HG02840 (cell line): ENCODE data around the gene ZNF48.

Source experiments
- ATAC-seq: cut with Tn5 transposase; IDR thresholded peaks from one replicate; pipeline ENCODE4 v1.9.1; 2021; ENCODE audit warnings: mild to moderate bottlenecking, moderate library complexity, moderate number of reproducible peaks; ENCODE audit not compliant: unreplicated experiment, low FRiP score

ZNF48 gene

DNA sequence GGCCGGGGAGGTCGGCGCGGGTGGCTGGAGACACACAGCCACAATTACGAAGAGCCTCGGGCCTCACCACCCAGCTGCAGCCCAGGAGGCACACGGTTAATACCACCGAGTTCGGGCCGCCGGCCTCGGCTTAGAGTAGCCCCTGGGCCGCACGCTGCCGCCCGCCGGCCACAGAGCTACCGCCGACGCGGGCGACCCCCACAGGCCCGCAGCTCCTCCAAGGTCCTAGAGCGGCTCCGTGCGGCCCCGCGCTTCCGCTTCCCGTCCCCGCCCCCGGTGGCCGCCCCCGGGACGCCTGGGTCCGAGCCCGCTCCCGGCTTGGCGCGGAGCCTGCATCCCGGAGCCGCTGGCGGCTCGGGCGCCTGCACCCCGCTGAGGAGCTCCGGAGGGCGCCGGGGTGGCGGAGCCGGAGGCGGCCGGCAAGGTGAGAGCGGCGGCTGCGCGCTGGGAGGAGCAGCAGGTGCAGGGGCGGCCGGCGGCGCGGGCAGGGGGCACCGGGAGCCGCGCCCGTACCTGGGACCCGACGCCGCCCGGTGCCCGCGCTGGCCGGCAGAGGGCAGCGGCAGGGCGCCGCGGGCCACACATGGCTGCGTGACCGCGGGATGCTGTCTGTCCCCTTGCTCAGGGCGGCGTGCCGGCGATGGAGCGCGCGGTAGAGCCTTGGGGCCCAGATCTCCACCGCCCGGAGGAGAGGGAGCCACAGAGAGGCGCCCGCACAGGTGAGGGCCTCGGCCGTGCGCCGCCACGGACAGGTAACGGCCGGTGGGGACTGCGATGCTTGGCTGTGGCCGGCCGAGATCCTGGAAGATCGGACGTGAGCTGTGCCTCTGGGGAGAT is at the start of gene ZNF48:
TSS of gene ZNF48 (plus strand) at position 266 of the 837 bp plus-strand sequence. CDS start at position 641, 375 bp downstream.
- ATAC-seq: peak; percentile 77

DNA sequence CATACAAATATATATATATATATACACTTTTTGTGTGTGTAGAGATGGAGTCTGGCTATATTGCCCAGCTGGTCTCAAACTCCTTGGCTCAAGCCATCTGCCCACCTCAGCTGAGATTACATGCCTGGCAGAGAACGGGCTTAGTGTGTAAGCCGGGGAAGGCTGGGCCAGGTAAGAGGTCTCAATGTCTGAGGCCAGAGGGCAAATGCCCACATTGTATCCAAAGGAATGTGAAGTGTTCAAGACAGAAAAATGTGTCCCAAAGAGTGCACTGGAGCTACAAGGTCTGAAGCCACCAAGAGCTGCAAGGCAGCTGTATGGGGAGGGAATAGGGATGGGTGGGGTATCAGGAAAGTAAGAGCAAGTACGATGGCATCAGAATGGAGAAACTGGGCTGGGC is 48.9 kb upstream of the ZNF48 start:
- ATAC-seq: no peak

DNA sequence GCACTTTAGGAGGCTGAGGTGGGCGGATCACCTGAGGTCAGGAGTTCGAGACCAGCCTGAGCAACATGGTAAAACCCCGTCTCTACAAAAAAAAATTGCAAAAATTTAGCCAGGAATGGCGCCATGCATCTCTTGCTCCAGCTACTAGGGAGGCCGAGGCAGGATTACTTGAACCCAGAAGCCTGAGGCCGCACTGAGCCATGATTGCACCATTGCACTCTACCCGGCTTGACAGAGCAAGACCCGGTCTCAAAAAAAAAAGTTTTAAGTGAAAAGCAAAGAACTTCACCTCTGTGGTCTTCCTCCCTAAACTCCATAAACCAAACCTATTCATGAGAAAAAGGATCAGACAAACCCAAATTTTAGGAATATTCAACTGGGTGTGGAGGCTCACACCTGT is 47.1 kb upstream of the ZNF48 start:
- no peak for ATAC-seq

GRCh38 chr16:30348929-30349328 is 46.3 kb upstream of the ZNF48 start:
- no peak for ATAC-seq

DNA sequence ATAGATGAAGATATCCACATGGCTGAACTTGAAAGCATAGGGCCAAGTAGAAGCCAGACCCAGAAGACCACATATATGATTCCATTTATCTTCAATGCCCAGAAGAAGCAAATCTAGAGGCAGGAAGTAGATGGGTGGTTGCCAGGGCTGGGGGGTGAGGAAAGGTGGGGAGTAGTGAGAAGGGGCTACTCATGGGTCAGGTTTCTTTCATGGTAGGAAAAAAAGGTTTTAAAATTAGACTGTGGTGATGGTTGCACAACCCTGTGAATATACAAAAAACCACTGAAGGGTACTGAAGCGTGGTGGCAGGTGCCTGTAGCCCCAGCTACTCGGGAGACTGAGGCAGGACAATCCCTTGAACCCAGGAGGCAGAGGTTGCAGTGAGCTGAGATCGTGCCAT is 45.5 kb upstream of the ZNF48 start:
- ATAC-seq: no peak

- no peak for ATAC-seq
Observed at GRCh38 chr16:30350134-30350871, 44.9 kb upstream of the ZNF48 start.

DNA sequence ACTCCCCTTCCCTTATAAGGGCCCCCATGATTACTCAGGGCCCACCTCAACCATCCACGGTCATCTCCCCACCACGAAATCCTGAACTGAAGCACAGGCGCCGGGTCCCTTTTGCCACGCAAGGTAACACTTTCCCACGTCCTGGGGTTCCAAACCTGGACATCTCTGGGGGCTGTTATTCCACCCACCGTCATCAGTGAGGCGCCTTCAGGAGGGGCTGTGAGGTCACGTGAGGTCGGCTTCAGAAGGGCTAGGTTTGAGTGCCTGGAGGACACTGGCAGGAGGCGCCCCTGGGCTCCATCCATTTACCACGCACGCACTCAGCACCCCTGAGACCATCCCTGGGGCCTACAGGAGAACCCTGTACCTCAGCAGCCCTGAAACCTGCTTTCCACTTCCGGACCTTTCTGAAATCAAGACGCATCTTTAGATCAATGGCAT is 44.2 kb upstream of the ZNF48 start:
- no peak for ATAC-seq

DNA sequence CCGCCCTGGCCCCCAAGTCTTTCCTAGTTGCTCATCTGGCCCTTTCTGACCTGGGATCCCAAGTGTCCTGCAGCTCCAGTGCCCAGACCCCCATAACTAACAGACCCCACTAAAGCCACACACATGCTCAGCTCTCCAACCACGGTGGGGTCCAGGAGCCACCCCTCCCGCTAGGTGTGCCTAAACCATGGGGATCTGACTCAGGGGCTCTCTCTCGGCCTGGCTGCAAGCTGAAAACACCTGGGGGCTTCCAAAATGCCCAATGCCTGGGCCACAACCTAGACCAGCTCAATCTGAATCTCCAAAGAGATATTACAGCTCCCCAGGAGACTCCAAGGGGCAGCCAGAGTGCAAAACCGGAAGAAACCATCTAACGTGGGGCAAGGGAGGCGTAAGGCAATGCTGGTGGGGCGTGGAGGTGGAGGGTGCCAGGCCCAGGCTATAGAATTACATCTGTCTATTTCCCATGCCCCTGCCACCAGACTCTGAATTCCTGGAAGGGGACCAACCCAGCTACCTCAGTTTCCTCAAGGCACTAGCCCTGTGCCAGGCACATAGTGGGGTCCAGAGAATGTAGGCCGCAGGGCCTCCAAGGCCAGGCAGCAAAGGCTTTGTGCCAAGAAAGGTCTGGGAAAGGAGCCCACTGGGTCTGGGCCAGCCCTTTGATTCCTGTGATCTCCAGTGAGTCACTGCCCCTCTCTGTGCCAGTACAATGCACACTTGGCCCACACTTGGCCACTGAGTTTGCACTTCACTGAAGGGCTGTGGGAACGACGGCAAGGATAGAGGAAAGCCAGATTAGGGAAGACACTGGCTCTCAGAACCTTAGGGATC is 43.4 kb upstream of the ZNF48 start:
- no peak for ATAC-seq

DNA sequence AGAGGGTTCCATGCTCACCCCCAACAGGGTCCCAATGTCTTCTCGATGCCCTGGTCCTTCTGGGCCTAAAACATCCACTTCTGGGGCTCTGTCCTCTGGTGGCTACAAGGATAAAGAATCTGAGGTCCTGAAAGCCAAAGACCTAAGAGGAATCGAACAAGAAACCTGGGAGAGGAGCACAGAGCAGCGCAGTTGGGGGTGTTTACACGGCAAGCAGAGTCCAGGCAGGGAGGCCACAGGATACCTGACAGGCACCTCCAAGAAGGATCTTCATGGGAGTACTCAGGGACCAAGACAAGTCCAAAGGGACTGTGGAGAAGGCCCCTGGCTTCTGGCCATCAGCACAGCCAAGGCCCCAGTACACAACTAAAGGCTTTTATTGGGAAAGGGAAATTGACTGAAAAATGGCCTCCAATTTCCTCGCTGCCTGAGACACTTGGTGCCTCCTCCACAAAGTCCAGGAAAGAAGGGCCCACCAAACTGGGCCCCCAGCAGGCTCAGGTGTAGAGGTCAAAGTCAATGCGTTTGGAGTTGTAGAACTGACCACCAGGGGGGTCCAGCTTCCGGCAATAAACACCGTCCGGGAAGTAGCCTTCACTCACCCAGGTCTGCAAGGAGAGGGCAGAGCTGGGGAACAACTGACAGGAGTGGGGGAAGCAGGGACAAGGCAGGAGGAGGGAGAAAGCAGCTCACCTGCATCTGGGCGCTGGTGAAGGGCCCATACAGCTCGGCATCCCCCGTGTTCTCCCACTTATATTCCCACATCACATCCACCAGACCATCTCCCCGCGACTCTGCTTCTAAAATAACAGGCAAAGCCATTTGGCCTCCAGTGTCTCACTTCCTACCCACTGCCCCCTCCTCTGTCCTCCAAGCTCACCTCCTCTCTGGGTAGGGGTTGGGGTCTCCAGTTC is 42.5 kb upstream of the ZNF48 start:
- no peak for ATAC-seq

DNA sequence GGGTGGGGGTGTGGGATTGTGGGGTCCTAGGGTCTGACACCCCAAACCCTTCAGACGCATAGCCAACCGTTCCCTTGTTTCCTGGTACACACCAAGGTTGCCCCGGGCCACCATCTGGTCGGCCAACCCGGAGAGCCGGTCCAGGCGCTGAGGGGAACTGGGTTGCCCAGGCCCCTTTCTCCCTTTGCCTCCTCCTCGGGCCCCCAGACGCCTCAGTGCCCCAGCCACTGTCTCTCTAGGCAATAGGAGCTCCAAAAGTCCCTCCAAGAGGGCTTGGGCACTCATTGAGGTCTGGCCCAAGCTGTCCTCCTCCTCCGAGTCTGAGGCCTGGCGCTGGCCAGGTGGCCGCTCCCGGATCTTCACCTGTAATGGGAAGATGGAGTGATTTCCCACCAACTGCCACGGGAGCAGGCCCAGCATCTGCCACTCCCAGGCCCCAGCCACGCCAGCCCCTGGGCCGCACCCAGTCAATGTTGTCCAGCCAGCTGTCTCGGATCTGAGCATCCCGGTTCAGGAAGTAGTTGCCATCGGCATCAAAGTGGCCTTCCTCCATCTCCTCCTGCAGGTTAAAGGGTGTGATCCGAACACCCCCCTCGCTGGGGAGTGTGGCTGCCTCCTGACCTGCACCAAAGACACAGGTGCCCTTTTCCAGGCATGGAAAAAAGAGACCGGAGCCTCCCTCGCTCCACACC is 41.6 kb upstream of the ZNF48 start:
- no peak for ATAC-seq

DNA sequence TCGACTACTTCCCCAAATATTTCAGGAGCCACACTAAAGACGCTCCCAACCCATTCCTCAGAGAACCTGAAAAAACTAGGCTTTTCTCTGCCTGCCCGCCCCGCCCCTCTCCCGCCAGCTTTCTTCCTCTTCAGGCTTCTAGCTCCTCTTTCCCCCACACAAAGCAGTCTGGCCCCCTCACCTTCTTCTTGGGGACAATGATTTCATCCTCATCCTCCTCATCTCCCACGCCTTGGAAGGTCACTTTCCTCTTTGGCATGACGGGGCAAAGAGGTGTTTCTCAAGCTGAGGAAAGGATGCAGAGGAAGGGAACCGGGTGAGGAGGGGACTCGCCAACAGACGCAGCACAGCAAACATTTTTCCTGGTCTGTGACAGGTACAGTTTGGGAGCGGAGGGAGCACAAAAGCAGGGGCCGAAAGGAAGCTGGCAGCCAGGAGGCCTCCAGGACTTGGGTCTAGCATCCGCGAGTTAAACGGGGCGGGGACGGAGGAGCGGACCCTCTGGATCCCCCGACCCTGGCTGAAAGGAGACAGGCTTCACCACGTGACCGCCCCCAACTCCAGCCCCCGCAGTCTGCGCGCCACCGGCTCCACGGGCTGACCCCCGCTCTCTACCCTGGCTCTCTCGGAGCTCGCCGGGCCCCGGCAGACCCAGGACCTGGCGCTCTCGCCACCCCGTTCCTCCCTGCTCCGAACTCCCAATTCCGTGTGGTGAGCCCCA is 40.6 kb upstream of the ZNF48 start:
- ATAC-seq: no peak

- peak; percentile 71 for ATAC-seq
Observed at GRCh38 chr16:30355144-30355953, 39.9 kb upstream of the ZNF48 start, which contains the start of gene CD2BP2. CD2BP2 (minus strand) TSS chr16:30355308; CDS start chr16:30354681, 627 bp downstream.

GRCh38 chr16:30355954-30356308 is 39.3 kb upstream of the ZNF48 start:
- ATAC-seq: no peak

GRCh38 chr16:30356401-30357084 is 38.7 kb upstream of the ZNF48 start:
- ATAC-seq: no peak

GRCh38 chr16:30357085-30357714 is 38.0 kb upstream of the ZNF48 start:
- ATAC-seq: no peak

DNA sequence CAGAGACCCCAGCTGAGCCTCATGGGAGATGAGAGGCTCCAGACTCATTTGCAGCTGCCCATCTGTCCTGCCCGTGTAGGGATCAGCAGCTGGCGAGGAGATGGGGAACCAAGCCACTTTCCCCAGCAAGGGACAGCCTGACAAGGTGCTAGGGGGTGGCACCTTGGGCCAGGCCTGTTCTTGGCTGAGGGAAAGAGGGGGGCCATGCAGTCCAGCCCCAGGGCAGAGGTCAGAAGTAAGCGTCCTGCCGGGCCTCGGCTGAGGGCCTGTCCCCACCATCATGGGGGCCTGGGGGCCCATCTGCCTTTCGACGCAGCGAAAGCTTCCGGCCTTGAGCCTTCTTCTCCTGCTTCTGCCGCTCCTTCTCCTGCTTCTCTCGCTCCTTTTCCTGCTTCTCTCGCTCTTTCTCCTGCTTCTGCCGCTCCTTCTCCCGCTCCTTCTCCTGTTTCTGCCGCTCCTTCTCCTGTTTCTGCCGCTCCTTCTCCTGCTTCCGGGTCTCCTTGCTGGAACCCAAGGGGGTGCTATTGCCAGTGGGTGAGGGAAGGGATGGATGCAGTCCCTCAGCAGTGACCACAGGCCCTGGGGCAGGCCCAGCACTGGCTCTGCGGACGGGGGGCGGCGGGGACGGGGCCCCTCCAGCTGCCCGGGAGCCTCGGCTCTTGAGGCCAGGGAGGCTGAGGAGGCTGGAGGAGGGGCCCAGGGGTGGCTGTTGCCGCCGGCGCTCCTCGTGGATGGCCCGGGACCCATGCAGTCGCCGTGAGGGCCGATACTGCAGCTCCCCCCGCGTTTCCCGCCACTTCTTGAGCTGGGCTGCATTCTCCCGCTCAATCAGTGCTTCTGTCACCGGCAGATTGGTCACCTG is 37.3 kb upstream of the ZNF48 start:
- no peak for ATAC-seq
